Activated T-cell treated with anti-CD3 and anti-CD28 coated beads, Interleukin-2, amount 50 U/mL, for 72 hours (primary cell): ENCODE data around the gene TMEM33. TPM values are rescaled to one million over a fixed set of nuclear protein-coding genes. Genes with fewer than 3 reads are reported as not detected.

Source experiments
- ATAC-seq, 2 donors: fragments of 150-1000 bp; cut with Tn5 transposase; replicated peaks in 1 of 2; 2 replicates each; pipeline ENCODE4 v1.10.0; 2021; ENCODE audit warnings: moderate library complexity in 2 of 2, mild to moderate bottlenecking in 1 of 2
- DNase-seq, 2 donors: peaks; one replicate each; pipeline ENCODE4 v3.0.0; 2021 to 2022; ENCODE audit warnings: mixed read lengths in 1 of 2
- H3K27ac Mint-ChIP-seq: one replicate; pipeline ENCODE4 v1.8.0; 2022; ENCODE audit warnings: mild to moderate bottlenecking, moderate library complexity, mixed read lengths
- H3K27me3 Mint-ChIP-seq: one replicate; pipeline ENCODE4 v1.8.0; 2022; ENCODE audit warnings: low read depth, mixed read lengths
- H3K36me3 Mint-ChIP-seq, 2 donors: one replicate each; pipeline ENCODE4 v1.8.0; 2022; ENCODE audit warnings: mixed read lengths in 2 of 2, mild to moderate bottlenecking in 1 of 2; ENCODE audit not compliant: insufficient read depth in 2 of 2
- H3K4me1 Mint-ChIP-seq: one replicate; pipeline ENCODE4 v1.8.0; 2022; ENCODE audit warnings: low read depth, mixed read lengths
- H3K4me3 Mint-ChIP-seq, 2 donors: one replicate each; pipeline ENCODE4 v1.8.0; 2022; ENCODE audit warnings: mild to moderate bottlenecking in 2 of 2, mixed read lengths in 2 of 2, moderate library complexity in 2 of 2
- H3K9me3 Mint-ChIP-seq, 2 donors: one replicate each; pipeline ENCODE4 v1.8.0; 2022; ENCODE audit warnings: mixed read lengths in 2 of 2
- total RNA-seq, 2 donors: library from RNA; stranded (reverse); gene quantifications; one replicate each; pipeline ENCODE4 v1.2.3, GENCODE V29; 2022

Gene TMEM33
- total RNA-seq, 2 donors from 2014 or later: 37.4 to 45.5 TPM

DNA sequence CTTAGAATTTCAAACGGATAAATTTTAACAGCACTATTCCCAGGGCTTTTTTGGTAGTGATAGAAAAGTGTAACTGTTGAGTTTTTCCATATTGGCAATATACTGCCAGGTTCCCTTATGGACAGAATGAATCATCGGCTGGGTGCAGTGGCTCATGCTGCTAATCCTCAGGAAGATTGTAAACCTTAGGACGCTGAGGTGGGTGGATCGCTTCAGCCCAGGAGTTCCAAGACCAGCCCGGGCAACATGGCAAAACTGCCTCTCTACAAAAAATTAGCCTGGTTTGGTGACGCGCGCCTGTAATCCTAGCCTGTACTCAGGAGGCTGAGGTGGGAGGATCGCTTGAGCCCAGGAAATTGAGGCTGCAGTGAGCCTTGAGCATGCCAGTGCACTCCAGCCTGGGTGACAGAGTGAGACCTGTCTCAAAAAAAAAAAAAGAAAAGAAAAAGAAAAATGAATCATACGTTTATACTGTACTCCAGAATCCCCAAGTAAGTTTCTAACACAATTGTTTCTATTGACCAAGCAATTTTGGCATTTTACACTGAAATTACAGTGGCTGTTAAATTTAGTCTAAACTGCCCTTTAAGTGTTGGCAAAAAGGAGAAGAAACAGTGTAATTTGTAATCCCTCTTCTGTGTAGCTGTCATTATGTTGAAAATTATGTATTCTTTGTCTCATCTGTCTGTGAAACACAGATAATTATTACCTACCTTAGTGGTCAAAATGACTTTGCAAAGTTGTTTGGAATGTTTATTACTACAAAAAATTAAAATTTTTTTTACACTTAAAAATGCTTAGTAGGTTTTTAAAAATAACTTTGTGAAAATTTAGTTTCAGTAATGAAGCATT is 56.9 kb downstream of the TMEM33 start:
- peak overlapping the region; percentile 60 for H3K27ac Mint-ChIP-seq
- H3K27me3 Mint-ChIP-seq: no peaks in the 10 kb centered on the region
- no peaks in the 10 kb centered on the region for H3K9me3 Mint-ChIP-seq
- peaks cover 2 to 5% of the 10 kb centered on the region in 2 donors for H3K36me3 Mint-ChIP-seq
- H3K4me3 Mint-ChIP-seq: peak overlapping the region; percentile 91 to 99
- no peak for DNase-seq
- peaks cover 18% of the 10 kb centered on the region for H3K4me1 Mint-ChIP-seq
- ATAC-seq: no peak

DNA sequence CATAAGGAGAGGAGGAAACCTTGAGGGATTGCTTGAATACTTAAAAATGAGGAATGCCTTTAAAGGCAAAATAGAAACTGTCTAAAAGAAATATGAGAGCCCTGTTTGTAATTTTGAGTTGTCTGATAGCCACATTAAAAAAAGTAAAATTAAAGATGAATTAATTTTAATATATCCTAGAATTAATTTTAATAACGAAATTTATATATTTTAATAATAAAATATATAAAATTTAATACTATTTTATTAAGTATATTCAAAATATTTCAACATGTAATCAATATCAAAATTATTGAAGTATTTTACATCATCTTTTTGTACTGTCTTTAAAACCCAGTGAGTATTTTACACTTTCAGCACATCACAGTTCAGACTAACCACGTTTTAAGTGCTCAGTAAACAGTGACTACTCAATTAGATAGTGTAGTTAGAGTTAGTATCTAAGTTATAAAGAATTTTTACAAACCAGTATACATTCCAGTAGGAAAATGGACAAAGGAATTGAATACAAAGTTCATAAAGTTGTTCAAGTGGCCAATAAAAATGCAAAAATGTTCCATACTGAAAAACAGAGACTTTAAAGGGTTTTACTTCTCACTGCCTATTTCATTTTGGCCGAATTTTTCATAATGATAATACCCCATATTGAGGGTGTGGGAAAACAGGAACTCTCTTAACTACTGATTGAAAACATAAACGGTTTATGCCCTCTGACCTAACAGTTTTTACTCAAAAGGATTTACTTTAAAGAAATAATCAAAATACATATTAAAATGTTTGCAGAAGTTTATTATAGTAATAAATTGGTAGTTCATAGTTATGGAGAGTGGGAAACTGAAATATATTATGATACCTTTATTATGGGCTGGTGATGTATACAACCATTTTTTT is 58.0 kb downstream of the TMEM33 start:
- peaks cover 2 to 5% of the 10 kb centered on the region in 2 donors for H3K36me3 Mint-ChIP-seq
- H3K4me3 Mint-ChIP-seq: no peak overlapping the region
- no peak for ATAC-seq
- peaks cover 18% of the 10 kb centered on the region for H3K4me1 Mint-ChIP-seq
- DNase-seq: no peak
- H3K9me3 Mint-ChIP-seq: no peaks in the 10 kb centered on the region
- H3K27me3 Mint-ChIP-seq: no peaks in the 10 kb centered on the region
- H3K27ac Mint-ChIP-seq: peak overlapping the region; percentile 60

DNA sequence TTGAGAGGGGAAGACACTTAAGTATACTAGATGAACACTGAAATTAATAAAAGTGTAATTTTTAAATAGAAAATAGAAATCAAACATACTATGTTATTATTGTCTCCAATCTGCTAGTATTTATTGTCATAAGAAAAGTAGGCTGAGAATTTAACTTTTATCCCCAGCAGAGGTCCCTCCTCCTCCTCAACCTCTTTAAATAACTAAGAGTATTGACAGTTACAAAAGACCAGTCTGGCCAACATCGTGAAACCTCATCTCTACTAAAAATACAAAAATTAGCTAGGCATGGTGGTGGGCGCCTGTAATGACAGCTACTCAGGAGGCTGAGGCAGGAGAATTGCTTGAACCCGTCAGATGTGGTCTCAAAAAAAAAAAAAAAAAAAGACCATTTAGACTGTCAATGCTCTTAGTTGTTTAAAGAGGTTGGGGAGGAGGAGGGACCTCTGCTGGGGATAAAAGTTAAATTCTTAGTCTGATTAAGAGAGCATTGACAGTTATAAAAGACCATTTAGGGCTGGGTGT is 59.3 kb downstream of the TMEM33 start:
- Mint-ChIP-seq H3K27me3 (no peaks in the 10 kb centered on the region), H3K4me3 (no peak overlapping the region), H3K9me3 (no peaks in the 10 kb centered on the region), H3K4me1 (peaks cover 28% of the 10 kb centered on the region), H3K27ac (no peak overlapping the region), H3K36me3 (peaks cover 2 to 5% of the 10 kb centered on the region in 2 donors)
- no peak for DNase-seq
- no peak for ATAC-seq

DNA sequence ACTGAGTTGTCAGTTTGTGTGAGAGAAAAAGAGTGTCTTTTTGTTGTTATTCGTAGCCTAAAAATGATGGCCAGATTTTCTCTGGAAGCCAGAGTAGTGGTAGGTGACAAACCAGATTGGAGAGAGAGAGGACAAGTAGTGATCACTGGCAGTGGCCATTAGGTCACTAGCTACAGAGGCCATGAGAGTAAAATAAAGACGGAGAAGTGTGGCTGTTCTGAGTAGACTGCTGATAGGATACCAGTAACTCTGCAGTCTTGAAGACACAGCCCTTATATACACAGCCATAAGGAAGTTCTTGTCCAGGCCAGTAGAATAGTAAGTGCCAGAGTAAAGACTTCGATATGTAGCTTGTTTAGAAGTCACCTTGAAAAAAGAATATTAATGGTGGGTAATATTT is 62.8 kb downstream of the TMEM33 start:
- H3K27ac Mint-ChIP-seq: no peak overlapping the region
- no peak for ATAC-seq
- H3K4me3 Mint-ChIP-seq: no peak overlapping the region

DNA sequence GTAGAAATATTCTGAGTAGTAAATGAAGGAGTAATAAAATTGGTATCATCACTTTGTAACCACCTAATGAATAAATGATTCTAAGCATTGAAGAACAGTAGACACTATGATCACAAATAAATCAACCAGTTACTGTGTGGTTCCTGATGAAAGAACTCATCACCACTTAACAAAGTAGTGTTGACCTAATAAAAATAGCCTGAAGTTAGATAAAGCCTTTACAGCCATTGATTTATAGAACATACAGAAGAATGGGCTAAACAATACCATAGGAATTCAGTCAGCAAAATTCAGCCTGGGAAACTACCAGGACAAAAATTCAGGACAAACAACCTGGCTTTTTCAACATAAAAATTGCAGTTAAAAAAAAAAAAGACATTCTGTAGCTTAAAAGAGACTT is 64.1 kb downstream of the TMEM33 start:
- Mint-ChIP-seq H3K27ac (no peak overlapping the region), H3K27me3 (no peaks in the 10 kb centered on the region), H3K9me3 (no peaks in the 10 kb centered on the region), H3K36me3 (peaks cover 3 to 11% of the 10 kb centered on the region in 2 donors), H3K4me1 (peaks cover 18% of the 10 kb centered on the region), H3K4me3 (no peak overlapping the region)
- ATAC-seq: no peak
- no peak for DNase-seq

More for the DNA sequence above, 62.8 kb downstream of the TMEM33 start:
- Mint-ChIP-seq H3K36me3 (peaks cover 1 to 3% of the 10 kb centered on the region in 2 donors), H3K27me3 (no peaks in the 10 kb centered on the region), H3K4me1 (peaks cover 18% of the 10 kb centered on the region), H3K9me3 (no peaks in the 10 kb centered on the region)
- DNase-seq: no peak

DNA sequence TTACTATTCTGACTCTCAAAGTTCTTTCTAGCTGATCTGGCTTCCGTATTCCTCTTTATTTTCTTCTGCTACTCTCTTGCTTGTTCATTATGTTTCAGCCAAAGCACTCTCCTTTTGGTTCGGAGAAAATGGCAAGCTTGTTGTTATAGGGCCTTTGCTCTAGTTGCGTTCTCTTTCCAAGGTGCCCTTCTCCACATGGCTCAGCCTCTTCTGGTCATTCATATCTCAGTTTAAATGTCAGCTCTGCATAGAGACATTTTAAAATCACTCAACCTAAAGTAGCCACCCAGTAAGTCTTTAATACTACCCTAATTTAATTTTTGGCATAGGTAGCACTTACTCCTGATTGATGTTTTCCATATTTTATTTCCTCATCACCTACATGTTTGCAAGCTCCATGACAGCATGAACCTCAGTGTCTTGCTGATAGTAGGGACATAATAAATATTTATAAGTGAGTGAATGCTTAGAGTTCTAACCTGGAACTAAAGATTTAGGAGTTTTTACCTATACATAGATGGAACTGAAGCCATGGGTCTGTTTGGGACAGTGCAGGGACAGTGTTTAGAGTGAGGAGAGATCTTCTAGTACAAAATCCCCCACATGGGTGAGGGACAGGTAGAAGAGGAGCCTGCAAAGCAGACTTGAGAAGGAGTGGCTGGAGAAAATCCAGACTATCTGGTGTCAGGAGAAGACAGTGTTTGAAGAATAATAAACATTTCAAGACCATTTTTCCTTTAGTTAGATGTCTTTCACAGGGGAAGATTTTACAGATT is 73.0 kb downstream of the TMEM33 start:
- ATAC-seq (no peak), DNase-seq (no peak)
- Mint-ChIP-seq H3K4me1 (peaks cover 6% of the 10 kb centered on the region), H3K27ac (no peak overlapping the region), H3K4me3 (no peak overlapping the region), H3K27me3 (no peaks in the 10 kb centered on the region), H3K9me3 (peaks cover 0 to 5% of the 10 kb centered on the region in 2 donors), H3K36me3 (peaks cover 14 to 38% of the 10 kb centered on the region in 2 donors)

Other genes starting within 250 kb of the TMEM33 start
- gene PHOX2B, start 186.7 kb upstream of the TMEM33 start, total RNA-seq: not detected
- gene DCAF4L1, start 46.3 kb downstream of the TMEM33 start, total RNA-seq: under 1 TPM; 0.19 to 0.24 TPM
- gene SLC30A9, start 55.1 kb downstream of the TMEM33 start, total RNA-seq: 10 to 100 TPM; 45.5 to 47.8 TPM
- gene BEND4, start 217.2 kb downstream of the TMEM33 start, total RNA-seq: under 1 TPM; 0.41 to 0.53 TPM